Measurements from ENCODE around the gene ECEL1. TPM values are rescaled to one million over a fixed set of nuclear protein-coding genes. Genes with fewer than 3 reads are reported as not detected.

Gene ECEL1
- total and polyA plus RNA-seq, 2 of the 4 experiments (the other 2 are of a cell fraction): not detected

DNA sequence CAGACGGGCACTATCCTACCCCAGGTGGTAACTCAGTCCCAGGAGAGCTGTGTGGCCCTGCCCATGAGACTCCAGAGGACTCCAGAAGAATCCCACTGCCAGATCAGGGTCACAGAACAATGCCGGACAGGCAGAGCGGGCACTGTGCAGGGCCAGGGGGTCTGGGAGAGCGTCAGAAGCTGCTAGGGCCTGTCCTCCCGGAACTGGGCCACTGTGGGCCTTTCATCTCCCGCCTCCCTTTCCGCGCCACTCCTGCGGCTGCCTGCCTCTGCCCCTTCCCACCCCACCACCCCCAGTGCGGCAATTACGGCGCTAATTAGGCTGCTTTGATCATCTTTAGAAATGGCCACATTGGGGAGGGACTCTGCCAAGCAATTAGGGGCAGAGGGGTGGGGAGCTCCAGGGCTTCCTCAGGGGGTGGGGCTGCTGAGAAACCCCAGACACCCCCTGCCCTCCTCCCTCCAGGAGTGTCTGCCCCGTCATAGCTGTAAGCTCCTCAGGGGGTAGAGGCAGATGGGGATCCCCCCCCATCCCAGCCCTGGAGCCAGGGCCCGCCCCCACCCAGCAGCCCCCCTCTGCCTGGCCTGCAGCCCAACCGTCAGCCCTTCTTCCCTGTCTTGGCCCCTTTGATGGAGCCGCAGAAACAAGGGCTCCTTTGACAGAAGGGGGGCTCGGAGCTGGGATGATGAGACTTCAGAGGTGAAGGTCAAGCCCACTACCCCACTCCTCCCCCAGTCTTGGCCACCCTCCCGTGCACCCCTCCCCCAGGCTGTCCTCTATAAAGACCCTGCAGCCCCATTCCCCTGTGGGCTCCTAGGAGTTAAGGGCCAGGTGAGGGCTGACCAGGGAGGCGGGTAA, 32.2 kb upstream of the ECEL1 start, which contains the start of gene PRSS56:
Gene PRSS56, plus strand, starts transcription at position 808 of the 858 bp plus-strand sequence. CDS start 211 bp downstream, outside the sequence.
- Histone ChIP-seq H3K27me3 (ENCODE audit: control insufficient read depth, insufficient read depth, low read length) (peaks cover 72% of the 10 kb centered on the region), H3K18ac (ENCODE audit: low read depth, low read length) (no peak within 1 kb of the TSS), H2BK120ac (ENCODE audit: low read depth, low read length) (no peak within 1 kb of the TSS), H3K14ac (replicated peaks; ENCODE audit: low read depth, low read length) (no peak within 1 kb of the TSS), H4K5ac (ENCODE audit: low read depth, low read length) (no peak within 1 kb of the TSS), H3K9me3 (ENCODE audit: control insufficient read depth, insufficient read depth, low read length) (no peaks in the 10 kb centered on the region), H3K23ac (ENCODE audit: low read depth, low read length) (no peak within 1 kb of the TSS), H3K9me1 (ENCODE audit: insufficient read depth, low read length) (no peaks in the 10 kb centered on the region), H2AFZ (replicated peaks; ENCODE audit: low read length, poor library complexity) (no peak within 1 kb of the TSS), H3K4me1 (ENCODE audit: control insufficient read depth, insufficient read depth, low read length) (no peaks in the 10 kb centered on the region), H4K20me1 (ENCODE audit: insufficient read depth, low read length) (no peaks in the 10 kb centered on the region), H2AK5ac (ENCODE audit: low read depth, low read length) (no peak within 1 kb of the TSS), H3K4me3 (ENCODE audit: insufficient read depth, low read depth, low read length) (no peak within 1 kb of the TSS), H3K9ac (ENCODE audit: low read depth, low read length) (no peak within 1 kb of the TSS), H2BK15ac (ENCODE audit: low read depth, low read length) (no peak within 1 kb of the TSS), H3K56ac (ENCODE audit: extremely low read depth, insufficient read depth, low read length) (no peak within 1 kb of the TSS), H3K27ac (ENCODE audit: insufficient read depth, low read length) (no peak within 1 kb of the TSS), H4K8ac (ENCODE audit: low read depth in 2 of 2, low read length in 2 of 2) (no peak within 1 kb of the TSS), H4K91ac (ENCODE audit: insufficient read depth, low read depth, low read length) (no peak within 1 kb of the TSS), H3K4me2 (ENCODE audit: low read depth, low read length) (no peak within 1 kb of the TSS), H3K79me1 (ENCODE audit: low read depth in 1 of 2, low read length in 2 of 2) (no peaks in the 10 kb centered on the region), H2AK9ac (replicated peaks; ENCODE audit: low read depth, low read length, poor library complexity) (no peak within 1 kb of the TSS), H2BK20ac (ENCODE audit: low read depth, low read length) (no peak within 1 kb of the TSS), H3K36me3 (ENCODE audit: control insufficient read depth, insufficient read depth, low read length) (no peaks in the 10 kb centered on the region), H3K4ac (ENCODE audit: low read depth, low read length) (no peak within 1 kb of the TSS), H2BK5ac (ENCODE audit: low read depth, low read length, poor library complexity, severe bottlenecking) (no peak within 1 kb of the TSS)
- no peak for TF ChIP-seq RFX5 (IDR thresholded peaks at IDR 0.05; ENCODE audit: low read depth, low read length)
- no peak for TF ChIP-seq MAFK (IDR thresholded peaks at IDR 0.05; ENCODE audit: low read depth, low read length)
- TF ChIP-seq, protein P1, sequence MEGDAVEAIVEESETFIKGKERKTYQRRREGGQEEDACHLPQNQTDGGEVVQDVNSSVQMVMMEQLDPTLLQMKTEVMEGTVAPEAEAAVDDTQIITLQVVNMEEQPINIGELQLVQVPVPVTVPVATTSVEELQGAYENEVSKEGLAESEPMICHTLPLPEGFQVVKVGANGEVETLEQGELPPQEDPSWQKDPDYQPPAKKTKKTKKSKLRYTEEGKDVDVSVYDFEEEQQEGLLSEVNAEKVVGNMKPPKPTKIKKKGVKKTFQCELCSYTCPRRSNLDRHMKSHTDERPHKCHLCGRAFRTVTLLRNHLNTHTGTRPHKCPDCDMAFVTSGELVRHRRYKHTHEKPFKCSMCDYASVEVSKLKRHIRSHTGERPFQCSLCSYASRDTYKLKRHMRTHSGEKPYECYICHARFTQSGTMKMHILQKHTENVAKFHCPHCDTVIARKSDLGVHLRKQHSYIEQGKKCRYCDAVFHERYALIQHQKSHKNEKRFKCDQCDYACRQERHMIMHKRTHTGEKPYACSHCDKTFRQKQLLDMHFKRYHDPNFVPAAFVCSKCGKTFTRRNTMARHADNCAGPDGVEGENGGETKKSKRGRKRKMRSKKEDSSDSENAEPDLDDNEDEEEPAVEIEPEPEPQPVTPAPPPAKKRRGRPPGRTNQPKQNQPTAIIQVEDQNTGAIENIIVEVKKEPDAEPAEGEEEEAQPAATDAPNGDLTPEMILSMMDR (conservative IDR thresholded peaks at IDR 0.05; ENCODE audit: low read depth, low read length): no peak
- TF ChIP-seq MXI1 (IDR thresholded peaks at IDR 0.05; ENCODE audit: borderline replicate concordance, low read depth, low read length): no peak
- TF ChIP-seq, protein P2, sequence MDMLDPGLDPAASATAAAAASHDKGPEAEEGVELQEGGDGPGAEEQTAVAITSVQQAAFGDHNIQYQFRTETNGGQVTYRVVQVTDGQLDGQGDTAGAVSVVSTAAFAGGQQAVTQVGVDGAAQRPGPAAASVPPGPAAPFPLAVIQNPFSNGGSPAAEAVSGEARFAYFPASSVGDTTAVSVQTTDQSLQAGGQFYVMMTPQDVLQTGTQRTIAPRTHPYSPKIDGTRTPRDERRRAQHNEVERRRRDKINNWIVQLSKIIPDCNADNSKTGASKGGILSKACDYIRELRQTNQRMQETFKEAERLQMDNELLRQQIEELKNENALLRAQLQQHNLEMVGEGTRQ (IDR thresholded peaks at IDR 0.05; ENCODE audit: low read depth, low read length): no peak
- no peak for TF ChIP-seq RAD21 (IDR thresholded peaks at IDR 0.05; ENCODE audit: low read length)
- no peak for TF ChIP-seq NFE2L2 (IDR thresholded peaks at IDR 0.05; ENCODE audit: low read depth, low read length)
- TF ChIP-seq RCOR1 (IDR thresholded peaks at IDR 0.05; ENCODE audit: insufficient replicate concordance, low read length): no peak
- TF ChIP-seq, protein P3, sequence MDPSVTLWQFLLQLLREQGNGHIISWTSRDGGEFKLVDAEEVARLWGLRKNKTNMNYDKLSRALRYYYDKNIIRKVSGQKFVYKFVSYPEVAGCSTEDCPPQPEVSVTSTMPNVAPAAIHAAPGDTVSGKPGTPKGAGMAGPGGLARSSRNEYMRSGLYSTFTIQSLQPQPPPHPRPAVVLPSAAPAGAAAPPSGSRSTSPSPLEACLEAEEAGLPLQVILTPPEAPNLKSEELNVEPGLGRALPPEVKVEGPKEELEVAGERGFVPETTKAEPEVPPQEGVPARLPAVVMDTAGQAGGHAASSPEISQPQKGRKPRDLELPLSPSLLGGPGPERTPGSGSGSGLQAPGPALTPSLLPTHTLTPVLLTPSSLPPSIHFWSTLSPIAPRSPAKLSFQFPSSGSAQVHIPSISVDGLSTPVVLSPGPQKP (IDR thresholded peaks at IDR 0.05; ENCODE audit: borderline replicate concordance, low read depth, low read length): no peak
- TF ChIP-seq BHLHE40 (IDR thresholded peaks at IDR 0.05; ENCODE audit: low read depth, low read length): no peak
- DNase-seq (no peak), ATAC-seq (ENCODE audit: low read depth) (no peak)
- intact Hi-C loops (cut with micrococcal nuclease) (no loop called here), in situ Hi-C loops (cut with MboI; ENCODE audit: low sequenced_read_pairs) (no loop called here), dilution Hi-C loops (cut with HindIII; ENCODE audit: low sequenced_read_pairs, unreplicated experiment) (no loop called here)
- WGBS, 2 experiments (ENCODE audit: extremely low coverage in 2 of 2, insufficient read length in 1 of 2): 54% methylated on average over 2 of the region's 19 CpGs; no CpG with 5 or more reads in 1 of the 2 experiments
- ChIA-PET CTCF (no interaction called here), POLR2A (ENCODE audit: unreplicated experiment) (no interaction called here)
- no TSS peak for BruUV-seq (replicated peaks)
